ENCODE results near the gene SLC25A45. TPM values are rescaled to one million over a fixed set of nuclear protein-coding genes. Genes with fewer than 3 reads are reported as not detected.

Gene SLC25A45
- total RNA-seq, 2 donors from 2014 or later = 11.7 to 13.3 TPM

- intact Hi-C loops (cut with DNase I) = no loop called here
- peaks cover 17% of the 10 kb centered on the region for H3K4me1 ChIP-seq (replicated peaks)
These were observed 4.1 kb upstream of the SLC25A45 start, which contains the start of gene FRMD8 for GRCh38 chr11:65386307-65387140. Gene FRMD8 (plus strand): TSS chr11:65386637. CDS start chr11:65387037, 400 bp downstream.

DNA sequence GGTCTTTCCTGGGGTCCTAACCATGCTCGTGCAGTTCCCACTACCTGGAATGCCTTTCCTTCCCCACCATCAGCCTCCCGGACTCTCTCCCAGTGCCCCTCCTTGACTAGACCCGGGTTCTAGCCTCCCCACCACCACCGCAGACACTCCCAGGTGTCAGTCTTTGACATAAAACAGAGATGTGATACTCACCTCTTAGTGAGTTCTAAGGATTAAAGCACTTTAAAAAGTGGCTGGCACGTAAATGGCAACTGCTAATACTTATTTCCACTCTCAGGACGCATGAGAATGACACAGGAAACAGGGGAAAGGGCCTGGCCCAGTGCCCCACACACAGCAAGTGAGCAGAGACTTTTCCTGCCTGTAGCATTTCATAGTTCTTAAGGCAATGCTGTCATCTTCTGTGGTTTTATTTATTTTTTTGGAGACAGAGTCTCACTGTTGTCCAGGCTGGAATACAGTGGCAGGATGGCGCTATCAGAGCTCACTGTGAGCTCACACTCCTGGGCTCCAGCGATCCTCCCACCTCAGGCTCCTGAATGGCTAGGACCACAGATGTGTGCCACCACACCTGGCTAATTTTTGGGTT is 1.9 kb upstream of the SLC25A45 start:
- TF ChIP-seq, protein P1, sequence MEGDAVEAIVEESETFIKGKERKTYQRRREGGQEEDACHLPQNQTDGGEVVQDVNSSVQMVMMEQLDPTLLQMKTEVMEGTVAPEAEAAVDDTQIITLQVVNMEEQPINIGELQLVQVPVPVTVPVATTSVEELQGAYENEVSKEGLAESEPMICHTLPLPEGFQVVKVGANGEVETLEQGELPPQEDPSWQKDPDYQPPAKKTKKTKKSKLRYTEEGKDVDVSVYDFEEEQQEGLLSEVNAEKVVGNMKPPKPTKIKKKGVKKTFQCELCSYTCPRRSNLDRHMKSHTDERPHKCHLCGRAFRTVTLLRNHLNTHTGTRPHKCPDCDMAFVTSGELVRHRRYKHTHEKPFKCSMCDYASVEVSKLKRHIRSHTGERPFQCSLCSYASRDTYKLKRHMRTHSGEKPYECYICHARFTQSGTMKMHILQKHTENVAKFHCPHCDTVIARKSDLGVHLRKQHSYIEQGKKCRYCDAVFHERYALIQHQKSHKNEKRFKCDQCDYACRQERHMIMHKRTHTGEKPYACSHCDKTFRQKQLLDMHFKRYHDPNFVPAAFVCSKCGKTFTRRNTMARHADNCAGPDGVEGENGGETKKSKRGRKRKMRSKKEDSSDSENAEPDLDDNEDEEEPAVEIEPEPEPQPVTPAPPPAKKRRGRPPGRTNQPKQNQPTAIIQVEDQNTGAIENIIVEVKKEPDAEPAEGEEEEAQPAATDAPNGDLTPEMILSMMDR (IDR thresholded peaks at IDR 0.05) = no peak
- TF ChIP-seq POLR2AphosphoS5 (IDR thresholded peaks at IDR 0.05) = no peak
- TF ChIP-seq POLR2A (IDR thresholded peaks at IDR 0.05) = no peak
- 80% methylated on average over 8 of the region's 8 CpGs for WGBS
- Histone ChIP-seq H3K4me3 (no peak overlapping the region), H3K9me3 (no peaks in the 10 kb centered on the region), H3K36me3 (no peaks in the 10 kb centered on the region), H3K27me3 (replicated peaks; ENCODE audit: insufficient read depth) (no peaks in the 10 kb centered on the region), H3K27ac (peak overlapping the region; percentile 95 to 98), H3K4me1 (replicated peaks) (peaks cover 9% of the 10 kb centered on the region)
- DNase-seq (ENCODE audit: low spot score) = no peak
- intact Hi-C loops (cut with DNase I) = no loop called here

More at GRCh38 chr11:65386307-65387140, 4.1 kb upstream of the SLC25A45 start, which contains the start of gene FRMD8:
- peak; percentile 90 for DNase-seq (ENCODE audit: low spot score)
- H3K27ac ChIP-seq = peak within 1 kb of the TSS; percentile 95 to 98
- no peaks in the 10 kb centered on the region for H3K9me3 ChIP-seq
- TF ChIP-seq, protein P1 (IDR thresholded peaks at IDR 0.05) = no peak
- TF ChIP-seq POLR2AphosphoS5 (IDR thresholded peaks at IDR 0.05) (peak; percentile 89), POLR2A (IDR thresholded peaks at IDR 0.05) (peak; percentile 97)
- H3K36me3 ChIP-seq = no peaks in the 10 kb centered on the region
- H3K4me3 ChIP-seq = peak within 1 kb of the TSS; percentile 88 to 92
- no peaks in the 10 kb centered on the region for H3K27me3 ChIP-seq (replicated peaks; ENCODE audit: insufficient read depth)
- WGBS = 1% methylated on average over 70 of the region's 76 CpGs

- peak overlapping the region; percentile 95 to 98 for H3K27ac ChIP-seq
- H3K4me1 ChIP-seq (replicated peaks) = peaks cover 9% of the 10 kb centered on the region
- no peak for DNase-seq (ENCODE audit: low spot score)
- no peak for TF ChIP-seq POLR2A (IDR thresholded peaks at IDR 0.05)
- TF ChIP-seq POLR2AphosphoS5 (IDR thresholded peaks at IDR 0.05) = no peak
- TF ChIP-seq, protein P1 (IDR thresholded peaks at IDR 0.05) = no peak
- intact Hi-C loops (cut with DNase I) = loop anchor here (2.0 kb wide), 1 partner anchor 31 kb away; no protein-coding TSS in a partner anchor
- no peaks in the 10 kb centered on the region for H3K27me3 ChIP-seq (replicated peaks; ENCODE audit: insufficient read depth)
- 77% methylated on average over 6 of the region's 6 CpGs for WGBS
- H3K9me3 ChIP-seq = no peaks in the 10 kb centered on the region
- no peaks in the 10 kb centered on the region for H3K36me3 ChIP-seq
- no peak overlapping the region for H3K4me3 ChIP-seq
These were observed 1.3 kb upstream of the SLC25A45 start for GRCh38 chr11:65383778-65384177.

DNA sequence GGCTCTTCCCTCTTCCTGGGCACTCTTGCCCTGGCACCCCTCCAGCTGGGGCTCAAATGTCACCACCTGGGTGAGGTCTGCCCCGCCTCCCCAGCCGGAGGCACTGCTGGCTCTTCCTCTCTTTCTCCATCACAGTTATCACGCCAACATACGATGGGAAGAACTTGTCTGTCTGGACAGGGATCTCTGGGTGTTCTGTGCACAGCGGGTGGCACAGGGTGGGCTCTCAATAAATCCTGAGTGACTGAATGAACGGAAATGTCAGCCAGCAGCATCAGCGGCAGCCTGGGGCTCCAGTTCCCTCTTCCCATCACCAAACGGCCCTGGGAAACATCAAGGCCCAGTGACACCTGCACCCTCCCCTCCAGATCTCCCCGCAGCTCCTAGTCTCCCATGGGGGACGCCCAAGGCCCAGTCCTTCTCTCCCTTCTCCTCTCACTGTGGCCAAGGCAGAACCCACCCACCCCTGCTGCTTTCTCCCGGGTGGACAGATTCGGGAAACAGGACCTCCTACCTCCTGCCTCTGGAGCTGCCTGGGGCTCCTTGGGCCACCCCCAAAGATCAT is 440 bp upstream of the SLC25A45 start:
- Histone ChIP-seq H3K4me1 (replicated peaks) (peaks cover 9% of the 10 kb centered on the region), H3K9me3 (no peaks in the 10 kb centered on the region), H3K4me3 (peak overlapping the region; percentile 22 to 26), H3K27me3 (replicated peaks; ENCODE audit: insufficient read depth) (no peaks in the 10 kb centered on the region), H3K27ac (peak overlapping the region; percentile 95 to 98), H3K36me3 (no peaks in the 10 kb centered on the region)
- intact Hi-C loops (cut with DNase I) = loop anchor here (1.0 to 2.0 kb wide), 2 partner anchors 32 to 127 kb away; no protein-coding TSS in a partner anchor
- TF ChIP-seq, protein P1 (IDR thresholded peaks at IDR 0.05) = no peak
- TF ChIP-seq POLR2A (IDR thresholded peaks at IDR 0.05) (no peak), POLR2AphosphoS5 (IDR thresholded peaks at IDR 0.05) (no peak)
- no peak for DNase-seq (ENCODE audit: low spot score)
- 6% methylated on average over 12 of the region's 12 CpGs for WGBS
